MM.1S (cell line): ENCODE measurements around the gene TXLNA.

ENCODE experiments used
- EZH2 ChIP-seq: fragments of 300-600 bp; sonication (generic); optimal IDR thresholded peaks from 2 replicates; pipeline ENCODE3; 2017; ENCODE audit warnings: low read depth, mild to moderate bottlenecking, antibody characterized with exemption, low read length, mixed read lengths
- EZH2phosphoT487 ChIP-seq: fragments of 300-600 bp; sonication (generic); IDR thresholded peaks from 2 replicates; pipeline ENCODE4 v1.6.1; 2018; ENCODE audit warnings: antibody characterized with exemption, low read length
- TF ChIP-seq, protein P1 (sequence below): fragments of 300-600 bp; sonication (generic); IDR thresholded peaks from 2 replicates; pipeline ENCODE4 v1.5.1; 2016; ENCODE audit warnings: antibody characterized with exemption, low read length, mixed read lengths

DNA sequence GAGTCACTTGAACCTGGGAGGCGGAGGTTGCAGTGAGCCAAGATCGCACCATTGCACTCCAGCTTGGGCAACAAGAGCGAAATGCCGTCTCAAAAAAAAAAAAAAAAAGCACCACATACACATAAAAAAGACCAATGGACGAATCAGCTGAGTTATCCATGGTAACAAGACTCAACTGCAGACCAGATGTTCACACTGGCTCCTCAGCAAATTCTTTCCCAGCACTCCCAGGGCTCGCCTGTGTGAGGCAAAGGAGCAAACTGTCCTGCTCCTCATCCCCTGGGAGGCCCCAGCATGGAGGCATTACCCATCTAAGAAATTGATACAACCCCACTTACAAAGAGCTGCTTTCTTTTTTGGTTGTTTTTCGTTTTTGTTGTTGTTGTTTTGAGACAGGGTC lies 39.5 kb downstream of the TXLNA start:
- TF ChIP-seq, protein P1, sequence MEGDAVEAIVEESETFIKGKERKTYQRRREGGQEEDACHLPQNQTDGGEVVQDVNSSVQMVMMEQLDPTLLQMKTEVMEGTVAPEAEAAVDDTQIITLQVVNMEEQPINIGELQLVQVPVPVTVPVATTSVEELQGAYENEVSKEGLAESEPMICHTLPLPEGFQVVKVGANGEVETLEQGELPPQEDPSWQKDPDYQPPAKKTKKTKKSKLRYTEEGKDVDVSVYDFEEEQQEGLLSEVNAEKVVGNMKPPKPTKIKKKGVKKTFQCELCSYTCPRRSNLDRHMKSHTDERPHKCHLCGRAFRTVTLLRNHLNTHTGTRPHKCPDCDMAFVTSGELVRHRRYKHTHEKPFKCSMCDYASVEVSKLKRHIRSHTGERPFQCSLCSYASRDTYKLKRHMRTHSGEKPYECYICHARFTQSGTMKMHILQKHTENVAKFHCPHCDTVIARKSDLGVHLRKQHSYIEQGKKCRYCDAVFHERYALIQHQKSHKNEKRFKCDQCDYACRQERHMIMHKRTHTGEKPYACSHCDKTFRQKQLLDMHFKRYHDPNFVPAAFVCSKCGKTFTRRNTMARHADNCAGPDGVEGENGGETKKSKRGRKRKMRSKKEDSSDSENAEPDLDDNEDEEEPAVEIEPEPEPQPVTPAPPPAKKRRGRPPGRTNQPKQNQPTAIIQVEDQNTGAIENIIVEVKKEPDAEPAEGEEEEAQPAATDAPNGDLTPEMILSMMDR = no peak
- TF ChIP-seq EZH2 (no peak), EZH2phosphoT487 (no peak)
